GM21619 (cell line): ENCODE results near the gene GOLGA7B.
"Not testable (repeated sequence)": the region's sequence is repeated elsewhere in the genome, so short reads cannot be mapped to it uniquely, and the experiment has no call there.

Source experiments
- ATAC-seq: cut with Tn5 transposase; IDR thresholded peaks from one replicate; pipeline ENCODE4 v1.9.1; 2021; ENCODE audit not compliant: unreplicated experiment

GOLGA7B gene

DNA sequence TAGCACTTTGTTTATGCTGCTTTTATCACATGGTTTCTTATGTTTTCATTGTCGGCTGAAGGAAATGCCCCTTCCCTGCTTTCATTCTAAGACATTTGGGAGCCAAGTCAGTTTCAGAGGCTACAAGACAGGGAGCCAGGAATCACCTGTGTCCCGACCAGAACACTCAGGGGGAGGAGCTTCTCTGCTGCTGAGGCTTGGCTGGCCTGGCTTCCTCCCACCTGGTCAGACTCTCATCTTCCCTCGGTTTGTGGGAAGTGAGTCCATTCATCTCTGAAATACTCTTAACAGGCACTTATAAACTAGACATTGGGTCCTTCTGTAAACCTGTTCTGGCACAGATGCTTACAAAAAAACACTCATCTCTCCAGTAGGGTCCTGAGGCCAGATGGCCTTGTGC is 19.6 kb upstream of the GOLGA7B start:
- no peak for ATAC-seq

DNA sequence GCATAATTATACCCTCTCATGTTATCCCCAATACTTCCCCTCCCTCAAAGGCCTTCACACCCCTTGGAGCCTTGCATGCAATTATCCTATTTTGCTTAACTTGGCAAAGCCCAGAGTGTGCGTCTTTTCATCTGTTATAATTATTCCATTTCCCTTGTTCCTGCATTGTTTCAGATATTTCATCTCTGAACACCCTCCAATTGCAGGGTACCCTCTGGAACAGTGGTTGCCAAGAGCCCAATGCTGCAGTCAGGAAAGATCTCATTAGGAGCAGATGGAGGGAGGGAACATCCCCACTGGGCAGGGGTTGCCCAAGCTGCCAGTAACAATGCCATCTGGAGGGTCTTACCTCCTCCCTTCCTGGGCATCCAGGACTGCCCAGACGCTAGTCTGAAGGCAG is 18.4 kb upstream of the GOLGA7B start:
- no peak for ATAC-seq

DNA sequence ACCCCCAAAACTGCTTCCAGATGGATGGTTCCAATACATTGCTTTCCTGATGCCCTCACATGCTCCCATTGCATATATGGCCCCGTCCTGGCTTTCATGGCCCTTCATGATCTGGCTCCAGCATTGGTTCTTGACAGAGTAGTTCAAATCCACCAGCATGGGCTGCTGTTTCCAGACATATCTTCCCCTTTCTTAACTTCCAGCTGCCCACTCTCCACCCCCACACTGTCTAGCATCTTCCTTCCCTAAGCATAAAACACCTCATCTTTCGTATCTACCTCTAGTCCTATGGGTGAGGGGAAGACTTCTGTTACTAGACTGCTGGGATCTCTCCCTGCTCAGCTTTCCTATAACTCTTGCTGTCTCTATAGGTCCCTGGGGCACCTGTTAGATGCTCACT is 13.2 kb upstream of the GOLGA7B start:
- ATAC-seq: no peak

DNA sequence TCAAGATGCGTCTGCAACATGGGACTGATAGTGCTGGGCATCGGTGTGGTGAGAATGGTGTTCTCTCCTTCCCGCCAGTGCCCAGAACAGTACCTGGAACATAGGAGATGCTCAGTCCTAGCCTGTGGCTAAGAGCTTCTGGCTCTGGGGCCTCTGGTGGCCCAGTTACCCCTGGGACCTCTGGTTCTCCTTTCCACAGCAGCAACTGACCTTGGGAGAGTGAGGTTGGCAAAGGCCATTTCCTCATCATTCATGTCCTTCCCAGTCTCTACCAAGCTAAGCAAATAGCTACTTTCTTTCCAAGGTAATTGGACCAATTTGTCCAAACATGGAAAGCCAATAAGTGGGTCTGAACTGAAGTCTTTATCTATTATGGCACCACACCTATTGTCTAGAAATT is 11.6 kb upstream of the GOLGA7B start:
- ATAC-seq: no peak

DNA sequence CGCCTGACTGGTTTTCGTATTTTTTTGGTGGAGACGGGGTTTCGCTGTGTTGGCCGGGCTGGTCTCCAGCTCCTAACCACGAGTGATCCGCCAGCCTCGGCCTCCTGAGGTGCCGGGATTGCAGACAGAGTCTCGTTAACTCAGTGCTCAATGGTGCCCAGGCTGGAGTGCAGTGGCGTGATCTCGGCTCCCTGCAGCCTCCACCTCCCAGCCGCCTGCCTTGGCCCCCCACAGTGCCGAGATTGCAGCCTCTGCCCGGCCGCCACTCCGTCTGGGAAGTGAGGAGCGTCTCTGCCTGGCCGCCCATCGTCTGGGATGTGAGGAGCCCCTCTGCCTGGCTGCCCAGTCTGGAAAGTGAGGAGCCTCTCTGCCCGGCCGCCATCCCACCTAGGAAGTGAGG is 8.5 kb upstream of the GOLGA7B start:
- ATAC-seq: not testable (repeated sequence)

DNA sequence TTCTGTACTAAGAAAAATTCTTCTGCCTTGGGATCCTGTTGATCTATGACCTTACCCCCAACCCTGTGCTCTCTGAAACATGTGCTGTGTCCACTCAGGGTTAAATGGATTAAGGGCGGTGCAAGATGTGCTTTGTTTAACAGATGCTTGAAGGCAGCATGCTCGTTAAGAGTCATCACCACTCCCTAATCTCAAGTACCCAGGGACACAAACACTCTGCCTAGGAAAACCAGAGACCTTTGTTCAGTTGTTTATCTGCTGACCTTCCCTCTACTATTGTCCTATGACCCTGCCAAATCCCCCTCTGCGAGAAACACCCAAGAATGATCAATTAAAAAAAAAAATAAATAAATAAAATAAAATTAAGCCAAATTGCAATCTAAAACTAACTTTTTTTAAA is 7.5 kb upstream of the GOLGA7B start:
- ATAC-seq: not testable (repeated sequence)

DNA sequence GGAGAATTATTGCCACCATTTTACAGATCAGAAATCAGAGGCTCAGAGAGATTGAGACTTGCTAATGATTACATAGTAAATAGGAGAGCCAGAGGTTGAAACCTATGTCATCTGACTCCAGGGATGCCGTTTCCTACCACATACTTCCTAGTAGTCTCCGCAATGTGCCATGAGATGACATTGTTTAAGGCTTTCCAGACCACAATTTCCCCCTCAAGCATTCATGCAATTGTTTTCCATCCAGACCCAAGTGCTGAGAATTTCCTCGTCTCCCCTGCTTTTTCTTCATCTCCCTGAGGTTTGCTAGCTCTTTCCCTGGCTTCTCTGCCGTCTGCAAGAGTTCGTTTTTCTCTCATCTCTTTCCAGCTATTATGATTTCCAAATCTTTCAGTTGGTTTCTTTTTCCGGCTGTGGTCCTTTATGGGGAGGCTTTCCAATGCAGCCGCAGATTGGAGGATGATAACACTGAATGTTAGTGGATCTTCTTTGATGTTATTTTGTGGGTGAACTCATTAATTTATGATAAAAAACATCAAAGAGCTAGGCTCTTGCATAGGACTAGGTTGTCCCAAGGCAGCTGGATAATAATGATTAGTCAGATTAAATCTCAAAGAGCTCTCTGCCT is 6.9 kb upstream of the GOLGA7B start:
- no peak for ATAC-seq

DNA sequence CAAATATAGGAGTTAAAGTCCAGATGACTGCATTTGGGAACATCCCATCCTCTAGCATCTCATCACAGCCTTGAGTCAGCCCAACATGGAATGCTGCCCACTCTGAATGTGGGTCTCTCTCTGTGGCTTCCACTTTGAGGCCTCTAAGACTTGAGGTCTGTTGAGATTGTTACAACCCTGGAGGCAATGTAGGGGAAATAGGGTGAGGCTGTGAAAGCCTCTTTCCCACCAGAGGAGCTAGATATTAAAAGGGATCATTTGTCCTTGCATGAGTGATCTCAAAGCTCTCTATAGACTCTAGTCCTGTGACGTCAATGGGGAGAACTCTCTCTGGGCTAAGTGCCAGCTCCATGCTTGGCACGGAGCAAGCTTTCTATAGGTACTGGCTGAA is 6.4 kb upstream of the GOLGA7B start:
- ATAC-seq: no peak

DNA sequence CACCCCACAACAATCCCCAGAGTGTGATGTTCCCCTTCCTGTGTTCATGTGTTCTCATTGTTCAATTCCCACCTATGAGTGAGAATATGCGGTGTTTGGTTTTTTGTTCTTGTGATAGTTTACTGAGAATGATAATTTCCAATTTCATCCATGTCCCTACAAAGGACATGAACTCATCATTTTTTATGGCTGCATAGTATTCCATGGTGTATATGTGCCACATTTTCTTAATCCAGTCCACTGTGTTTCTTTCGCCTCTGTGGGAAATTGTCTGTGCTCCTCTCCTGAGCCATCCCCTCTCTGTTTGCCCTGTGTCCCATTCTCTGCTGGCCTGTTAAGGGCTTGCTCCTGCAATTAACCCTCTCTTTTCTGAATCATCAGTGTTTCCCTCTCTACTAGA is 5.7 kb upstream of the GOLGA7B start:
- ATAC-seq: not testable (repeated sequence)

DNA sequence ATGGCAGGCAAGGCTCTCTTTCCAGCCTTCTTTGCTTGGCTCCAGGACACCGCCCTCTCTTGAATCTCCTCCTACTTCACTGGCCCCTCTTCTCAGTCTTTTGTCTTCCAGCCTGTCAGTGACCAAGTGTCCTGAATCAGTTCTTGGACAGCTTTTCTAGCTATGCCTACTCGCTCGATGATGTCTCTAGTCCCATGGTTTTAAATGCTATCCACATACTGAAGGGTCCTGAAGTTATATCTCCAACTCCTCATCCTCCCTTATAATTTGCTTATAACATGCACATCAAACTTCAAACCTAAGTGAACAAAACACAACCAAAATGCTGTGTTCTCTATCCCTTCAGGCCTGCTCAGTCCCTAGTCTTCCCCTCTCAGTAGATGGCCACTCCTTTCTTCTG is 5.0 kb upstream of the GOLGA7B start:
- no peak for ATAC-seq

DNA sequence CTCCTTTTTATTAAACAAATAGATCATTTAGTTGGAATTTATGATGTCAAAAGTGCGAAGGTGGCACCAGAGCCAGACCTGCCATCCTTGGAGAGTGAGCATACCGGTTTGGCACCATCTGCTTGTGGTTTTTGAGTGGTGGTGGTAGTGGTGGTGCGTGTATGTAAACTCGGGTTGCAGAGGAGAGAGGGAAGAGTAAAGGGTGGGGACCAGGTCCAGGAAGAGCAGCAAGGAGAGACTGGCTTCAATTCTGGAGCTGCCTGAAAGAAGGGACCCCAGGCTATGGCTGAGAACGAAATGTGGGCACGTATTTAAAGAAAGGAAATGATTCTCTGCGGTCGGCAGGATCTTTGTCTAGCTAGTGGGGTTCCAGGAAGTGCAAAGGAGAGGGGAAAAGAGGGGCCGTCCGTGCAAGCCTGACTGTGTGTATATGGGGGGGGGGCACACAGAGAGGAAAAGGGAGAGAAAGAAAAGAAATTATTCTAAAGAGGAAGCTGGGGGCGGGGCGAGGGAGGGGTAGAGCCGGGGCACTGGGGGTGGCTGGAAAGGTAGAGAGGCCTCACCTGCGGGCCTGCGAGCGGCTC is 448 bp upstream of the GOLGA7B start:
- ATAC-seq: no peak

DNA sequence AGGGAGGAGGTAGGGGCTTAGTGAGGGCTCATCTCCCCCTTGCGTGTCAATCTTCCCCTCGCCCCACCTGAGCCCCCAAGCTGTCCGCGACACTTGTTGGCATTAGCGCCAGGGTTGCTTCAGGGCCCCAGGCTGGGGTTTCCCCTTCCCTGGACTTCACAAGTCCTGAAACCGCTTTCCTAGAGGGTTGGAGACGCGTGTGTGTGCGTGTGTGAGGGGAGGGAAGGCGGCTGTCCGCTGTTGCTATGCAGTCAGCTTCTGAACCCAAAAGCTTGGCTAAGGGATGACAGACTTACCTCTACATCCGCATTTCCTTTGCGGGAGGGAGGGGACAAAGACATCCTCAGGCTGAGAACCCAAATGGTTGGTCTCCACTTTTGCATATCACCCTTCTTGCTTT is 803 bp downstream of the GOLGA7B start:
- no peak for ATAC-seq

DNA sequence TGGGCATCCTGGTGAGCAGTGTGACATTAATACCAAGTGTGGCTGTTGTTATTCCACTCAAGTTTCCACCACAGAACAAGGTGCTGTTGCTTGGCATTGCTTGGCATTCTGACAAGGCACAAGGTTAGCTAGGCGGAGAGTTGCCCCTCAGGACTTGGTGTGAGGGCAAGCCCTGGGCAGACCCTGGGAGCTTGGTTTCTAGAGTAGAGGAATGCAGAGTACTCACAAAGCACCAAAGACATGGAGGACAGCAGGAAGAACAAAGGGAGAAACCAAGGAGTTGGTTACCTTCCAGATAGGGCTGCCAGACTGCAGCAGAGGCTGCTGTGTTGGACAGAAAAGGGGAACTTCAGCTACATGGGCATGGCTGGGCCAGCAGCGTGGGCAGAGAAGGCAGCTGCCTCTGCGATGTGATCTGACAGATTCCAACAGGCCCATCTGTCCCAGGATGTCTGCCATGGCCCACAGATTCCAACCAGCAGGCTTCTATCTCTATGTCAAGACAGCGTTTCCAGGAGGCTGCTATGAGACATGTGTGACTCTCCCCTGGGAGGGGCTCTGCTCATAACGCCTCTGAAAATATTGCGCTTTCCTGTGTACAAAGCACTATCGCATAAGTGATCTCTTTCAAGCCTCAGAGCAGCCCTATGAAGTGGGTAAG is 1.8 kb downstream of the GOLGA7B start:
- ATAC-seq: no peak

DNA sequence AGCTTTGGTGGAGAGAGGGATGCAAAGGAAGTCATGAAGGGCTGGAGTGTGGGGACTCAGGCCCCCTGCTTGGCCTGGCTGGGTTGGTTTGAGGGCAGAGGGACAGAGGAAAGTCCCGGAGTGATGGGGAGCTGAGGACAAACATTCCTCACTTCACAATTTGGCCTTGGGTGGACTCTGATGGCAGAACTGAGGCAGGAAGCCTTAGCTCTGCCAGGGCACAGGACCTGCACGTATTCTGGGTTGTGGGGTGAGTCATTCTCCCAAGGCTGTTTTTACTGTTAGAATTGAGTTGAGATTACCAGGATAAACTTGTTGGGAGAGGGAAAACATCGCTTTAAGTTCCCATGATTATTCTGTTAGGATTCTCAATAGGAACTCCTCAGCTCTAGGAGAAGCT is 2.6 kb downstream of the GOLGA7B start:
- ATAC-seq: no peak

DNA sequence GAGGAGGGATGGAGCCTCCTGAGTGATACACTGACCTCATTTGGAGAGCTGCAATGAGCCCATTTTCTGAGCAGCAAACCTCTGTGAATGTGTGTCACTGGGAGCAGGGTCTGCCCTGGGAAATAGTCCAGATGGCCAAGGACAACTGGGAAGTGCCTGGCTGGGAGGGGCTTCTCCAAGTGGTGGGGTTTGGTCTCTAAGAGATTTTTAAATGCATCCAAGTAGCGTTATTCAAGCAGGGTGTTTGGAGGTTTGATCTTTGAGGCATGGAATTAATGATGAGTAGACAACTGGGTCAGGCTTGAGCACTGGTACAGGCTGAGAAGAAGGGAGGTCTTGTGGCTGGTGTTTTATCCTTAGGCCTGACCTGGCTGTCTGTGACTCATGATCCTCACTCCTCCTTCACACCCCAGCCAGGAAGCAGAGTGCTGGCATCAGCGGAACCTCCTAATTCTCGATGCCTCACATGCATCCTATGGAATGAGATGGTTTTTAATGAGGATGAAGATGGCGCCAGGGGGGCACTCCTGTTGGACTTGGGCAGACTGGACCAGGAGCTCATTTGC is 3.3 kb downstream of the GOLGA7B start:
- ATAC-seq: no peak

DNA sequence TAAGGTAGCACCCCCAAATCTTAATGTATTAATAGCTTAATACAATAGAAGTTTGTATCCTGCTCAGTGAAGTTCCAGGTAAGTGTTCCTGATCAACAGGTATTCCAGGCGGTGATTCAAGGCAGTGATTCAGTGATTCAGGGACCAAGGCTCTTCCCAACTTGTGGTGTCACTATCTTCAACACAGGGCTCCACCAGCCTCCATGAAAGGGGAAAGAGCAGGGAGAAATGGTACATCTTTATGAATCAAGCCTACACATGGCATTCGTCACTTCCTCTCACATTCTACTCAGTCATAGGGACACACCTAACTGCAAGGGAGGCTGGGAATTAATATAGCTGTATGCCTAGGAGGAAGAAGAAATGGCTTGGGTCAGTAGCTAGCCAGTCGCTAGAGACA is 5.1 kb downstream of the GOLGA7B start:
- no peak for ATAC-seq

DNA sequence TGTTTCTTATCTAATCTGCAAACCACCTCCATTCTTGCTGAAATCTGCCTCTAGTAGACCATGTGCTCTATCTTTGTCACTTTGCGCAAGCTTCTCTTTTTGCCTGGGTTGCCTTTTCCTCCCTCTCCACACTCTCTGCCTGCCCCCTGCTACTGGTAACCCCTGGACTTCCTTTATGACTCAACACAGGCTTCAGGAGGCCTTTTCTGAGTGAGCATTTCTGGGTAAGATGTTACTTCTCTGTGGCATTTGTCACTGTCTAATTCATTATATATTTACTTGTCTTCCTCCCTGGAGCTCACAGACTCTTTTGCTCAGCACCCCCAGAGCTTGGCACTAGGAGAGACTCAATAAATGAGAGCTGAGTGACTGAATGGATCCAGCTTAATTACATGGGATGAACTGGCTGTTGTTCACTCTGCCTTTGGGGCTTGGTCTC is 8.4 kb downstream of the GOLGA7B start:
- peak; percentile 85 for ATAC-seq

DNA sequence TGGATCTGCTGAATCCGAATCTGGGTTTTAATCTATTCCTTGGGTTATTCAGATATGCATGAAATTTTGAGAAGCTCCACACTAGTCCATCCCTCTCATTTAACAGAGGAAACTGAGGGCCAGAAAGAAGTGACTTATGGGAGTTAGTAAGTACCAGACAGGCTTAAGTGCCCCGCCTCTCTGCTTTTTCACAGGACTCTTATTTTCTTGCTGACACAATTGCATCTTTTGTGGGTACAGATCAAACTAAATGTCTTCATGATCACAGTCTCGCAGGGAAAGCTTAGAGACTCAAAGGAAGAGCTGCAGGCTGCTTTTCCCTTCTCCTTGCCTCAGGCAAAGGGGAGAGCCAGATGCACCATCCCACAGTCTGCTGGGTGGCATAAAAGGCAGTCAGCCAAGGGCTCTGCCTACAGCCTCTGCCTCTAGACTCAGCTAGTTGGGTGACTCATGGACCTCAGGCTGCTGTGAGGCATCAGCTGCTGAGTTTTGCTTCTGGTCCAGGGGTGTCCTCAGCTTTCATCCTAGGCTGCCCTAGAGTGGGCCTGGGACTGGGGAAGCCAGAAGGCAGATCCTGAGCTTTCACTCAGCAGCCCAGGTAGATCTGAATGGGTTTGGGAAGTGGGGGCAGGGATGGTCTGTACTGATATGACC is 11.6 kb downstream of the GOLGA7B start:
- ATAC-seq: no peak

DNA sequence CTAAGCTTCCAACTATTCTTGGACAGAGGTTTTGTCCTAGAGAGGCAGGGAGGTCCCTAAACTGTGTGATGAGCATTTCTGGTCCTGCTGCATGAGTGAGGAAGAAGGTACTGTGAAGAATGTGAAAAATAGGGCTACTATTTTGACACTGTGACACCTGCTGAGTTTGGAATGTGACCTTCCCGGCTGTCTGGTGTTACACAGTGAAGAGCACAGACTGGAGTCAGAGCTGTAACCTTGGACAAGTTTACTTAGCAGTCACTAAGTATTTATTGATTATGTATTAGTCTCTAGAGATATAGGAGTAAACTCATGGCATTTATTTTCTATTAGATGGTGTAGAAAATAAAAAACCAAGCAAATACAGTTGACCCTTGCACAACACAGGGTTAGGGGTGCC is 12.3 kb downstream of the GOLGA7B start:
- ATAC-seq: no peak

DNA sequence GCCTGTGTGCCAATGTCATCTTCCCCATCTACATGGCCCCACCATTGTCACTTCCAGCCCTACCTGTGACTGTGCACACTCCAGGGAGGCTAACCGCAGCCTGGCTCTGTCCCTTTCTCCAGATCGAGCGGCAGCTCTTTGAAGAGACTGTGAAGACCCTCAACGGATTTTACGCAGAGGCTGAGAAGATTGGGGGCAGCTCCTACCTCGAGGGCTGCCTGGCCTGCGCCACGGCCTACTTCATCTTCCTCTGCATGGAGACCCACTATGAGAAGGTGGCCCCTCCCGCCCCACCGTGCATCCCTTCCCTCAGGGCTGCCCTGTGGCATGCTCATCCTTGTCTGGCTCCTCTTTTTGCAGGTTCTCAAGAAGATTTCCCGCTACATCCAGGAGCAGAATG is 14.2 kb downstream of the GOLGA7B start:
- ATAC-seq: no peak

DNA sequence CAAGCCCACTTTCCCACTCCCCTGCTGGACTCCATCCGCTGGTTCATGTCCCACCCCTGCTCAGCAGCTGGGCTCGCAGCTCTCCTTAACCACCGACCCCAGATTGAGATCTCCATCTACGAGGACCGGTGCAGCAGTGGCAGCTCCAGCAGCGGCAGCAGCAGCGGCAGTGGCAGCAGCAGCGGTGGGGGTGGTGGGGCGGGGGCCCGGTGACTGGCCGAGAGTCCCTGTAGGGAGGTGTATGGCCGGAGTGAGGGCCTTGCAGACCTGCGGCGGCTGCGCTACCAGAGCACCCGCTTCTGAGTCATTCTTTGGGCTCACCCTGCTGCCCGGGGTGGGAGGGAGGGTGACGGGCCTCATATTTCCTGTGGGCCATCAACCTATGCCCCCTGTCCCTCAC is 15.8 kb downstream of the GOLGA7B start:
- no peak for ATAC-seq
